OCI-LY1 (cell line): ENCODE results near the gene LRRFIP1.

Experiments
- H2AFZ ChIP-seq: fragments of 200-600 bp; sonication (generic), shearing (Covaris generic); 2 replicates; pipeline ENCODE4 v1.6.0; 2014; ENCODE audit warnings: antibody characterized with exemption, mild to moderate bottlenecking, low read length
- H3F3A ChIP-seq: fragments of 200-600 bp; sonication (generic), shearing (Covaris generic); 2 replicates; pipeline ENCODE4 v1.6.0; 2014; ENCODE audit warnings: mild to moderate bottlenecking, antibody characterized with exemption, low read length, moderate library complexity; ENCODE audit not compliant: insufficient read depth
- H3K27ac ChIP-seq: fragments of 200-600 bp; sonication (generic); 2 replicates; pipeline ENCODE4 v1.5.1; 2014; ENCODE audit warnings: low read length, mixed run types, mild to moderate bottlenecking, low read depth; ENCODE audit not compliant: poor library complexity, severe bottlenecking
- H3K27me3 ChIP-seq: fragments of 200-600 bp; sonication (generic); 2 replicates; pipeline ENCODE4 v1.6.0; 2014; ENCODE audit warnings: antibody characterized with exemption, mild to moderate bottlenecking, low read length, moderate library complexity; ENCODE audit not compliant: insufficient read depth
- H3K36me3 ChIP-seq: fragments of 200-600 bp; sonication (generic); 2 replicates; pipeline ENCODE4 v1.6.1; 2014; ENCODE audit warnings: mild to moderate bottlenecking, antibody characterized with exemption, low read length, moderate library complexity, mixed read lengths; ENCODE audit not compliant: insufficient read depth
- H3K4me1 ChIP-seq: fragments of 200-600 bp; sonication (generic); 2 replicates; pipeline ENCODE4 v1.5.1; 2014; ENCODE audit warnings: mild to moderate bottlenecking, low read length, moderate library complexity; ENCODE audit not compliant: insufficient read depth, severe bottlenecking
- H3K4me2 ChIP-seq: fragments of 200-600 bp; sonication (generic), shearing (Covaris generic); 2 replicates; pipeline ENCODE4 v1.6.1; 2014; ENCODE audit warnings: low read length
- H3K4me3 ChIP-seq: fragments of 200-600 bp; sonication (generic); 2 replicates; pipeline ENCODE4 v1.5.1; 2014; ENCODE audit warnings: low read length, low read depth, mild to moderate bottlenecking, mixed read lengths; ENCODE audit not compliant: poor library complexity, severe bottlenecking
- H3K79me2 ChIP-seq: fragments of 200-600 bp; shearing (Covaris generic); 2 replicates; pipeline ENCODE4 v1.6.1; 2016; ENCODE audit warnings: mixed run types, low read length, mixed read lengths; ENCODE audit not compliant: insufficient read depth
- H3K9ac ChIP-seq: fragments of 200-600 bp; sonication (generic), shearing (Covaris generic); 2 replicates; pipeline ENCODE4 v1.6.1; 2014; ENCODE audit warnings: mild to moderate bottlenecking, low read length, mixed read lengths
- H3K9me2 ChIP-seq: fragments of 200-600 bp; sonication (generic), shearing (Covaris generic); 2 replicates; pipeline ENCODE4 v1.6.1; 2014; ENCODE audit warnings: low read depth, mild to moderate bottlenecking, low read length, mixed read lengths
- H3K9me3 ChIP-seq: fragments of 200-600 bp; shearing (Covaris generic); 2 replicates; pipeline ENCODE4 v1.6.1; 2014; ENCODE audit warnings: low read length, mixed read lengths
- H4K20me1 ChIP-seq: fragments of 200-600 bp; sonication (generic), shearing (Covaris generic); 2 replicates; pipeline ENCODE4 v1.6.0; 2016; ENCODE audit warnings: mild to moderate bottlenecking, low read length; ENCODE audit not compliant: insufficient read depth
- EZH2 ChIP-seq: fragments of 200-600 bp; sonication (generic), shearing (Covaris generic); IDR thresholded peaks from 2 replicates; pipeline ENCODE4 v1.8.0; 2017; ENCODE audit warnings: borderline replicate concordance, mixed run types, mild to moderate bottlenecking, antibody characterized with exemption, low read length, moderate library complexity, mixed read lengths
- TF ChIP-seq, protein P1 (sequence below): fragments of 200-600 bp; sonication (generic), shearing (Covaris generic); IDR thresholded peaks from 2 replicates; pipeline ENCODE4 v1.5.1; 2017; ENCODE audit warnings: mild to moderate bottlenecking, antibody characterized with exemption, low read length, moderate library complexity, mixed read lengths

Gene LRRFIP1

DNA sequence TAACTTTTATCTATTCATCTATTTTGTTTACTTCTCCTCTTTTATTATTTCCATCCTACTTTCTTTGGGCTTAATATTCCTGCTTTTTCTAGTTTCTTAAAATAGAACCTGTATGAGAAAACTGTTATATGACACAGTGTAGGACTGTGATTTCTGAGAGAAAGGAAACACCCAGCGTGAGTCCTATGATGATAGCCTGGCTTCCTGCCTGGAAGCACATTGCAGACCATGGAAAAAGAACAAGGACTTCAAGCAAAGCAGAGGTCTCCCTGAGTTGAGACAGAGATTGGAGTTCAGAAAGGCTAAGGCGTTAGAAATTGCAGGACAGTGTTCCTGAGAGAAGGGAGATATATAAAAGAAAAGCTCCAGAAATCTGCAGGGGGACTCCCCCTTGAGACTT, 178.9 kb downstream of the LRRFIP1 start:
- H3K36me3 ChIP-seq: no peaks in the 10 kb centered on the region
- no peaks in the 10 kb centered on the region for H3K27me3 ChIP-seq
- no peak overlapping the region for H3K9ac ChIP-seq
- no peaks in the 10 kb centered on the region for H3K9me2 ChIP-seq
- no peaks in the 10 kb centered on the region for H3K79me2 ChIP-seq
- no peak overlapping the region for H3K4me2 ChIP-seq
- H3F3A ChIP-seq: no peaks in the 10 kb centered on the region
- no peak overlapping the region for H3K27ac ChIP-seq
- H3K4me1 ChIP-seq: no peaks in the 10 kb centered on the region
- no peak overlapping the region for H2AFZ ChIP-seq
- H3K4me3 ChIP-seq: no peak overlapping the region
- no peaks in the 10 kb centered on the region for H3K9me3 ChIP-seq
- TF ChIP-seq, protein P1, sequence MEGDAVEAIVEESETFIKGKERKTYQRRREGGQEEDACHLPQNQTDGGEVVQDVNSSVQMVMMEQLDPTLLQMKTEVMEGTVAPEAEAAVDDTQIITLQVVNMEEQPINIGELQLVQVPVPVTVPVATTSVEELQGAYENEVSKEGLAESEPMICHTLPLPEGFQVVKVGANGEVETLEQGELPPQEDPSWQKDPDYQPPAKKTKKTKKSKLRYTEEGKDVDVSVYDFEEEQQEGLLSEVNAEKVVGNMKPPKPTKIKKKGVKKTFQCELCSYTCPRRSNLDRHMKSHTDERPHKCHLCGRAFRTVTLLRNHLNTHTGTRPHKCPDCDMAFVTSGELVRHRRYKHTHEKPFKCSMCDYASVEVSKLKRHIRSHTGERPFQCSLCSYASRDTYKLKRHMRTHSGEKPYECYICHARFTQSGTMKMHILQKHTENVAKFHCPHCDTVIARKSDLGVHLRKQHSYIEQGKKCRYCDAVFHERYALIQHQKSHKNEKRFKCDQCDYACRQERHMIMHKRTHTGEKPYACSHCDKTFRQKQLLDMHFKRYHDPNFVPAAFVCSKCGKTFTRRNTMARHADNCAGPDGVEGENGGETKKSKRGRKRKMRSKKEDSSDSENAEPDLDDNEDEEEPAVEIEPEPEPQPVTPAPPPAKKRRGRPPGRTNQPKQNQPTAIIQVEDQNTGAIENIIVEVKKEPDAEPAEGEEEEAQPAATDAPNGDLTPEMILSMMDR: no peak
- H4K20me1 ChIP-seq: no peaks in the 10 kb centered on the region

DNA sequence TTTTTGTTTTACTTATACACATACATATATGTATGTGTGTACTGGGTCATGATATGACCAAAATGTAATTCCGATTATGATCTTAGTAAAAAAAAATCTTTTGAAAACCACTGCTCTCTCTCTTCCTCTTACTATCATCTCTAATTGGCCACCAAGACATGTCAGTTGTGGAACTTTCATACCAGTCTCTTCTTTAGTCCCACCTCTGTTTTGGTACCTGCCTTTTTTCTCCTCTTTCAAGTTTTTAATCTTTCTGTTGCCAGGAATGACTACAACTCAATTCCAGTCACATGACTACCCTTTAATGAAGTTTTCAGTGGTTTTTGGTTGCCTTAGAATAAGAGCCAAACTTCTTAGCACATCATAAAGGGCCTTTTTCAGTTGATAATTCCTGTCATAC, 188.2 kb downstream of the LRRFIP1 start:
- TF ChIP-seq, protein P1: no peak
- no peak for TF ChIP-seq EZH2
- no peaks in the 10 kb centered on the region for H3F3A ChIP-seq
- H3K36me3 ChIP-seq: no peaks in the 10 kb centered on the region
- no peak overlapping the region for H3K9ac ChIP-seq
- H3K27me3 ChIP-seq: no peaks in the 10 kb centered on the region
- no peak overlapping the region for H3K4me3 ChIP-seq
- no peaks in the 10 kb centered on the region for H3K9me3 ChIP-seq
- H3K79me2 ChIP-seq: no peaks in the 10 kb centered on the region
- H3K4me1 ChIP-seq: no peaks in the 10 kb centered on the region
- H4K20me1 ChIP-seq: no peaks in the 10 kb centered on the region
- no peak overlapping the region for H3K4me2 ChIP-seq
- no peak overlapping the region for H2AFZ ChIP-seq
- H3K9me2 ChIP-seq: no peaks in the 10 kb centered on the region
- H3K27ac ChIP-seq: no peak overlapping the region

DNA sequence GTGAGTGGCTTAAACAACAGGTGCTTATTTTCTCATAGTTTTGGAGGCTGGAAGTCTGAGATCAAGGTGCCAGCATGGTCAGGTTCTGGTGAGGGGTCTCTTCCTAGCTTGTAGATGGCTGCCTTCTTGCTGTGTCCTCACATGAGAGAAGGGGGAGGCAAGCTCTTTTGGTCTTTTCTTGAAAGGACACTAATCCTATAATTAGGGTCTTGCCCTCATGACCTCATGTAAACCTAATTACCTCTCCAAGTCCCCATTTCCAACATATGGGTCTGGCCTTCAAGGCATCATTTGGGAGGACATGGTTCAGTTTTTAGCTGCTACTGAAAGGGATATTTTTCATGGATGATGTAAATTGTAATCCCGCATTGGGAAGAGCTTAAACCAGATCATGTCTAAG, 189.1 kb downstream of the LRRFIP1 start:
- no peaks in the 10 kb centered on the region for H3K9me3 ChIP-seq
- TF ChIP-seq, protein P1: no peak
- TF ChIP-seq EZH2: no peak

More for the DNA sequence above, 189.1 kb downstream of the LRRFIP1 start:
- no peak overlapping the region for H3K9ac ChIP-seq
- no peaks in the 10 kb centered on the region for H3K9me2 ChIP-seq
- no peaks in the 10 kb centered on the region for H3K79me2 ChIP-seq
- no peaks in the 10 kb centered on the region for H3K4me1 ChIP-seq
- no peaks in the 10 kb centered on the region for H3K36me3 ChIP-seq
- no peaks in the 10 kb centered on the region for H3K27me3 ChIP-seq
- no peaks in the 10 kb centered on the region for H4K20me1 ChIP-seq
- H3K27ac ChIP-seq: no peak overlapping the region
- no peaks in the 10 kb centered on the region for H3F3A ChIP-seq
- H2AFZ ChIP-seq: no peak overlapping the region
- H3K4me2 ChIP-seq: no peak overlapping the region
- H3K4me3 ChIP-seq: no peak overlapping the region
